H9 (cell line): Measurements from ENCODE around the gene DCXR. TPM values are rescaled to one million over a fixed set of nuclear protein-coding genes. Genes with fewer than 3 reads are reported as not detected.

ENCODE experiments used
- DNase-seq: peaks from one replicate; pipeline ENCODE4 v3.0.0-alpha.2; 2017
- H2AFZ ChIP-seq: one replicate; pipeline ENCODE4 v1.6.1; 2013; ENCODE audit warnings: mild to moderate bottlenecking, low read length, control low read depth, moderate library complexity
- H2AK5ac ChIP-seq: 2 replicates; pipeline ENCODE4 v1.6.1; 2013; ENCODE audit warnings: low read length, control low read depth, mixed read lengths; ENCODE audit not compliant: insufficient read length
- H2BK120ac ChIP-seq: one replicate; pipeline ENCODE4 v1.6.1; 2013; ENCODE audit warnings: low read depth, mild to moderate bottlenecking, low read length, control low read depth, inconsistent platforms; ENCODE audit not compliant: poor library complexity, severe bottlenecking
- H2BK12ac ChIP-seq: 2 replicates; pipeline ENCODE4 v1.6.1; 2013; ENCODE audit warnings: low read length, control low read depth, mixed read lengths, low read depth; ENCODE audit not compliant: insufficient read length
- H2BK15ac ChIP-seq: 2 replicates; pipeline ENCODE4 v1.6.1; 2013; ENCODE audit warnings: low read depth, low read length, control low read depth
- H2BK20ac ChIP-seq: one replicate; pipeline ENCODE4 v1.6.1; 2013; ENCODE audit warnings: low read depth, mild to moderate bottlenecking, low read length, control low read depth, inconsistent platforms; ENCODE audit not compliant: poor library complexity, severe bottlenecking
- H2BK5ac ChIP-seq: 2 replicates; pipeline ENCODE4 v1.6.1; 2013; ENCODE audit warnings: low read length, control low read depth, mixed read lengths; ENCODE audit not compliant: insufficient read length
- H3K14ac ChIP-seq: 2 replicates; pipeline ENCODE4 v1.6.1; 2013; ENCODE audit warnings: low read length, control low read depth; ENCODE audit not compliant: insufficient read depth
- H3K18ac ChIP-seq: 2 replicates; pipeline ENCODE4 v1.6.1; 2013; ENCODE audit warnings: low read depth, mild to moderate bottlenecking, mixed read lengths, low read length, control low read depth; ENCODE audit not compliant: insufficient read length
- H3K23ac ChIP-seq: 2 replicates; pipeline ENCODE4 v1.6.1; 2013; ENCODE audit warnings: low read length, control low read depth, mixed read lengths, low read depth; ENCODE audit not compliant: insufficient read length
- H3K23me2 ChIP-seq: 2 replicates; pipeline ENCODE4 v1.6.1; 2013; ENCODE audit warnings: low read depth, mild to moderate bottlenecking, mixed read lengths, low read length, control low read depth; ENCODE audit not compliant: insufficient read length, poor library complexity, severe bottlenecking
- H3K27ac ChIP-seq: 2 replicates; pipeline ENCODE4 v1.5.1; 2013; ENCODE audit warnings: low read length, control low read depth, mixed read lengths, low read depth; ENCODE audit not compliant: insufficient read length
- H3K27me3 ChIP-seq: 2 replicates; pipeline ENCODE4 v1.6.1; 2013; ENCODE audit warnings: low read length, control low read depth, inconsistent platforms; ENCODE audit not compliant: insufficient read depth
- H3K4ac ChIP-seq: 2 replicates; pipeline ENCODE4 v1.6.1; 2013; ENCODE audit warnings: low read depth, mild to moderate bottlenecking, control low read depth, inconsistent platforms, low read length, moderate library complexity
- H3K4me1 ChIP-seq: 2 replicates; pipeline ENCODE4 v1.6.1; 2013; ENCODE audit warnings: low read length, control low read depth, inconsistent platforms; ENCODE audit not compliant: insufficient read depth
- H3K4me2 ChIP-seq: 2 replicates; pipeline ENCODE4 v1.6.1; 2013; ENCODE audit warnings: low read length, control low read depth, mixed read lengths; ENCODE audit not compliant: insufficient read length, insufficient read depth
- H3K56ac ChIP-seq: 2 replicates; pipeline ENCODE4 v1.6.1; 2013; ENCODE audit warnings: low read depth, mild to moderate bottlenecking, mixed read lengths, low read length, control low read depth; ENCODE audit not compliant: insufficient read length
- H3K79me1 ChIP-seq: 2 replicates; pipeline ENCODE4 v1.6.1; 2013; ENCODE audit warnings: low read depth, mild to moderate bottlenecking, moderate library complexity, low read length, control low read depth, inconsistent platforms; ENCODE audit not compliant: insufficient read depth, poor library complexity, severe bottlenecking
- H3K79me2 ChIP-seq: 2 replicates; pipeline ENCODE4 v1.6.1; 2013; ENCODE audit warnings: low read length, control low read depth, inconsistent platforms; ENCODE audit not compliant: insufficient read depth
- H3K9ac ChIP-seq: 2 replicates; pipeline ENCODE4 v1.6.1; 2013; ENCODE audit warnings: low read length, control low read depth, mixed read lengths; ENCODE audit not compliant: insufficient read length; ENCODE audit errors: extremely low read depth
- H3K9me3 ChIP-seq: one replicate; pipeline ENCODE4 v1.6.1; 2013; ENCODE audit warnings: low read depth, low read length, inconsistent platforms; ENCODE audit not compliant: control insufficient read depth
- H3T11ph ChIP-seq: one replicate; pipeline ENCODE4 v1.6.1; 2013; ENCODE audit warnings: mild to moderate bottlenecking, low read length, control low read depth, inconsistent platforms
- H4K20me1 ChIP-seq: one replicate; pipeline ENCODE4 v1.6.1; 2013; ENCODE audit not compliant: control insufficient read depth, insufficient read length, insufficient read depth
- H4K5ac ChIP-seq: 2 replicates; pipeline ENCODE4 v1.6.1; 2013; ENCODE audit warnings: low read depth, mild to moderate bottlenecking, mixed read lengths, low read length, control low read depth; ENCODE audit not compliant: insufficient read length
- H4K8ac ChIP-seq: replicated peaks from 2 replicates; pipeline ENCODE4 v1.6.1; 2013; ENCODE audit warnings: low read length, control low read depth, mixed read lengths, low read depth; ENCODE audit not compliant: insufficient read length
- H4K91ac ChIP-seq: 2 replicates; pipeline ENCODE4 v1.6.1; 2013; ENCODE audit warnings: low read depth, mild to moderate bottlenecking, moderate library complexity, mixed read lengths, low read length, control low read depth; ENCODE audit not compliant: insufficient read length
- H3K27ac Mint-ChIP-seq, 3 experiments: 2 replicates in 2 of 3; 3 replicates in 1 of 3; pipeline ENCODE4 v1.8.0; 2020 to 2021; ENCODE audit warnings: mixed read lengths in 3 of 3, mild to moderate bottlenecking in 1 of 3, moderate library complexity in 1 of 3
- H3K27me3 Mint-ChIP-seq: 2 replicates; pipeline ENCODE4 v1.8.0; 2021; ENCODE audit warnings: low read depth, mild to moderate bottlenecking, moderate library complexity, mixed read lengths
- H3K36me3 Mint-ChIP-seq, 3 experiments: 2 replicates in 2 of 3; 3 replicates in 1 of 3; pipeline ENCODE4 v1.8.0; 2020 to 2021; ENCODE audit warnings: low read depth in 3 of 3, mixed read lengths in 3 of 3; ENCODE audit not compliant: insufficient read depth in 1 of 3
- H3K4me1 Mint-ChIP-seq, 2 experiments: 2 replicates each; pipeline ENCODE4 v1.8.0; 2020; ENCODE audit warnings: mixed read lengths in 2 of 2
- H3K4me3 Mint-ChIP-seq, 2 experiments: 2 replicates in 1 of 2; 3 replicates in 1 of 2; pipeline ENCODE4 v1.8.0; 2020 to 2021; ENCODE audit warnings: mild to moderate bottlenecking in 2 of 2, mixed read lengths in 2 of 2, moderate library complexity in 1 of 2
- H3K9me3 Mint-ChIP-seq, 2 experiments: 2 replicates in 1 of 2; 3 replicates in 1 of 2; pipeline ENCODE4 v1.8.0; 2020; ENCODE audit warnings: mild to moderate bottlenecking in 2 of 2, mixed read lengths in 2 of 2, moderate library complexity in 1 of 2
- WGBS: extraction: QIAGEN DNeasy Blood & Tissue Kit; methylation state at CpG from one replicate; pipeline ENCODE4 v1.1.7; 2013; ENCODE audit warnings: missing lambda C conversion rate, low lambda C conversion rate, mixed read lengths; ENCODE audit not compliant: insufficient read length; ENCODE audit errors: extremely low coverage; 5-methylcytosine and 5-hydroxymethylcytosine counted together
- total RNA-seq: library from RNA; stranded (reverse); gene quantifications from 2 replicates; pipeline ENCODE4 v1.2.1, GENCODE V29; 2021
- TF ChIP-seq, protein P1 (sequence below): fragments of 200-600 bp; sonication (generic); conservative IDR thresholded peaks from 3 replicates; pipeline ENCODE4 v1.8.0; 2021; ENCODE audit warnings: antibody characterized with exemption, mild to moderate bottlenecking

The DCXR gene
- total RNA-seq, 1 experiment from 2014 or later, result 93.6 TPM

DNA sequence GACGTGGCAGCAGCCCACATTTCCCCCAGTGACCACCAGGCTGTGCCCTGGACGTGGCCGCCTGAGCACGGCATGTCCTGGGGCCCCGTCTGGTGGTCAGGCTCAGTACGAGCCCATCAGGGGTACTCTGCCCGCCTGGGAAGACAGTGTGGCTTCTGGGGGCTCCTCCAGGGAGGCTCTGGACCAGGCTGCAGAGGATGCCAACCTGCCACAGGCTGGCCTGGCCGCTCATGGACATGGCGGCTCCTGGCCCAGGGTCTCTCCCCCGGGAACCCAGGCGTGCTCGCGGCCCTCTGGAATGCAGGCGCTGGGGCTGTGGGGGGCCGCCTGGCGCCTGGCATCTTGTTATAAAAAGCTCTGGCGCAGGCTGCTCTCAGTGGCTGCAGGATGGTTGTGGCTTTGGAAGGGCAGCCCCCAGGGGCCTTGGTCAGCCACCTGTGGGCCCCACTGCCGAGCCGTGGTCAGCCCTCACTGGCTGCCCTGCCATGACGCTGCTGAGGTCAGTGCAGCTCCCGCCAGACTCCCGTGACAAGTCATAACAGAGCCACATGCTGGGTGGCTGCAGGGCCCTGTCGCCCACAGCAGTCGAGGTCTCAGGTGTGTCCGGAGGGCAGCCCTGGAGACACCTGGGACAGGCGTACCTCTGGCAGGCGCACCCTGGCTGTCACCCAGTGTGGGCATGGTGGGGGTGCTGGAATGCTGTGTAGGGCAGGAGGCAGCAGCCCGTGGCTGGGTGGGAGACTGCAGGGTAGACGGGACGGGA lies 29.8 kb downstream of the DCXR start:
- H2BK15ac ChIP-seq, result no peak overlapping the region; the same call in 1 of the 2 replicates
- no peak overlapping the region for H2AK5ac ChIP-seq
- H3K4ac ChIP-seq, result no peak overlapping the region
- Mint-ChIP-seq H3K4me1 (no peaks in the 10 kb centered on the region), H3K27me3 (no peaks in the 10 kb centered on the region; the same call in 1 of the 2 replicates), H3K9me3 (no peaks in the 10 kb centered on the region), H3K27ac (no peak overlapping the region), H3K36me3 (no peaks in the 10 kb centered on the region), H3K4me3 (no peak overlapping the region)
- H4K20me1 ChIP-seq, result no peaks in the 10 kb centered on the region
- no peak overlapping the region for H2BK20ac ChIP-seq
- no CpG with 5 or more reads among the region's 30 CpGs for WGBS
- no peak overlapping the region for H2BK120ac ChIP-seq
- no peak for DNase-seq
- H2AFZ ChIP-seq, result no peak overlapping the region
- TF ChIP-seq, protein P1, sequence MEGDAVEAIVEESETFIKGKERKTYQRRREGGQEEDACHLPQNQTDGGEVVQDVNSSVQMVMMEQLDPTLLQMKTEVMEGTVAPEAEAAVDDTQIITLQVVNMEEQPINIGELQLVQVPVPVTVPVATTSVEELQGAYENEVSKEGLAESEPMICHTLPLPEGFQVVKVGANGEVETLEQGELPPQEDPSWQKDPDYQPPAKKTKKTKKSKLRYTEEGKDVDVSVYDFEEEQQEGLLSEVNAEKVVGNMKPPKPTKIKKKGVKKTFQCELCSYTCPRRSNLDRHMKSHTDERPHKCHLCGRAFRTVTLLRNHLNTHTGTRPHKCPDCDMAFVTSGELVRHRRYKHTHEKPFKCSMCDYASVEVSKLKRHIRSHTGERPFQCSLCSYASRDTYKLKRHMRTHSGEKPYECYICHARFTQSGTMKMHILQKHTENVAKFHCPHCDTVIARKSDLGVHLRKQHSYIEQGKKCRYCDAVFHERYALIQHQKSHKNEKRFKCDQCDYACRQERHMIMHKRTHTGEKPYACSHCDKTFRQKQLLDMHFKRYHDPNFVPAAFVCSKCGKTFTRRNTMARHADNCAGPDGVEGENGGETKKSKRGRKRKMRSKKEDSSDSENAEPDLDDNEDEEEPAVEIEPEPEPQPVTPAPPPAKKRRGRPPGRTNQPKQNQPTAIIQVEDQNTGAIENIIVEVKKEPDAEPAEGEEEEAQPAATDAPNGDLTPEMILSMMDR, result no peak
- H3K27me3 ChIP-seq, result no peaks in the 10 kb centered on the region
- H3K14ac ChIP-seq, result no peak overlapping the region
- no peak overlapping the region for H2BK5ac ChIP-seq
- no peak overlapping the region for H3K9ac ChIP-seq
- H3T11ph ChIP-seq, result no peak overlapping the region
- H3K79me2 ChIP-seq, result no peaks in the 10 kb centered on the region
- no peak overlapping the region for H2BK12ac ChIP-seq
- H3K9me3 ChIP-seq, result no peaks in the 10 kb centered on the region
- H4K91ac ChIP-seq, result no peak overlapping the region
- H3K79me1 ChIP-seq, result no peaks in the 10 kb centered on the region
- no peaks in the 10 kb centered on the region for H3K4me1 ChIP-seq
- H3K23ac ChIP-seq, result no peak overlapping the region
- no peak overlapping the region for H3K18ac ChIP-seq
- no peak overlapping the region for H4K5ac ChIP-seq
- H3K4me2 ChIP-seq, result no peak overlapping the region
- no peak overlapping the region for H3K27ac ChIP-seq
- no peaks in the 10 kb centered on the region for H3K23me2 ChIP-seq
- H4K8ac ChIP-seq, result no peak overlapping the region
- H3K56ac ChIP-seq, result no peak overlapping the region
